Measurements from ENCODE around the gene ZBTB5. TPM values are rescaled to one million over a fixed set of nuclear protein-coding genes. Genes with fewer than 3 reads are reported as not detected.

ZBTB5 gene
- total and polyA plus RNA-seq, 2 of the 8 experiments (the other 6 are each of a cell fraction or from before 2014, with no cell fraction given), result 13.3 to 14.5 TPM

- TF ChIP-seq CREB1 (IDR thresholded peaks at IDR 0.05), result no peak
Observed at GRCh38 chr9:37405350-37405749, 59.9 kb downstream of the ZBTB5 start (continued).

Data from H1 (cell line).